Choroid plexus epithelial cell (primary cell): ENCODE measurements around the gene AGXT.

Experiments used
- DNase-seq: peaks from one replicate; pipeline ENCODE4 v3.0.0-alpha.2; 2010; ENCODE audit warnings: low read depth
- H3K4me3 ChIP-seq: 2 replicates; pipeline ENCODE4 v1.5.1; 2011; ENCODE audit warnings: low read depth, mild to moderate bottlenecking, control low read depth, low read length, moderate library complexity
- CTCF ChIP-seq: conservative IDR thresholded peaks from 2 replicates; pipeline ENCODE4 v1.5.1; 2011; ENCODE audit warnings: low read depth, mild to moderate bottlenecking, control low read depth, inconsistent platforms, low read length, moderate library complexity

AGXT gene

GRCh38 chr2:240868286-240869108 lies at the start of gene AGXT:
Gene AGXT, plus strand, starts transcription at chr2:240868824. Its CDS starts 42 bp downstream, at chr2:240868866.
- peak; percentile 71 for DNase-seq
- no peak within 1 kb of the TSS for H3K4me3 ChIP-seq
- no peak for TF ChIP-seq CTCF

DNA sequence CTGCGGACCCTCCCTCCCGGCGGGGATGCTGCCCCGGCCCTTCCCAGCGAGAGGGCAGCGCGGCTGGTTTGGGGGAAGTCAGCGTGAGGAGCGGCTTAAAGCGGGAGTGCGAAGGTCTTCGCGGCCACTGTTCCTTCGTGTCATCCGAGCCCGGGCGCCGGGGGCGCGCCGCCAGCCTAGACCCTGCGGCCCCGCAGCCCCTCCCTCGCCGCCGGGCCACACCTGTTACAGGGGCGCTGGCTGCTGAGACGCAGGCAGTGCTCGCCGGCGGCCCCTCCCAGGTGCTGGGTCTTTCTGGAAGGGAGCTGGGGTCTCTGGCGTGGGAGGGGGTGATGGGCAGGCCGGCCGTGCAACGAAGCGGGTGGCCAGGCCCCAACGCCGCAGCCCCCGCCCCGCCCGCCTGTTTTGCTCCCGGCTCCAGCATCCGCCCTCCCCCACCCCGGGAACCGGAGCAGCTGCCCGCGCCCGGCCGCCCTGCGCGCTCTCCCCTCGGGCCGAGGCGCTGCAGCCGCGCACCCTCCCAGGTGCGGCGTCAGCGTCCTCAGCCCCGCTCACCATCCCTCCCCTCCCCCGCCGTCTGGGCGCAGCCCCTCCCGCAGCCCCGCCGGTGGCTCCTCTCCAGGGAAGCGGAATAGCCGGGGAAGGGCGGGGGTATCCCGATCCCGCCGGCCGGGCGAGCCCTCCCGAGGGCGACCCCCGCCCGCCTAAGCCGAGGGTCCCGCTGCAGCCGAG lies 49.3 kb upstream of the AGXT start:
- no peak for TF ChIP-seq CTCF
- DNase-seq = no peak
- no peak overlapping the region for H3K4me3 ChIP-seq

GRCh38 chr2:240819858-240820606 lies 48.6 kb upstream of the AGXT start, which contains the start of gene KIF1A:
Gene KIF1A, minus strand, starts transcription at chr2:240820219. Its CDS starts 22,467 bp downstream, at chr2:240797752.
- no peak for TF ChIP-seq CTCF
- H3K4me3 ChIP-seq = no peak within 1 kb of the TSS
- DNase-seq = no peak

DNA sequence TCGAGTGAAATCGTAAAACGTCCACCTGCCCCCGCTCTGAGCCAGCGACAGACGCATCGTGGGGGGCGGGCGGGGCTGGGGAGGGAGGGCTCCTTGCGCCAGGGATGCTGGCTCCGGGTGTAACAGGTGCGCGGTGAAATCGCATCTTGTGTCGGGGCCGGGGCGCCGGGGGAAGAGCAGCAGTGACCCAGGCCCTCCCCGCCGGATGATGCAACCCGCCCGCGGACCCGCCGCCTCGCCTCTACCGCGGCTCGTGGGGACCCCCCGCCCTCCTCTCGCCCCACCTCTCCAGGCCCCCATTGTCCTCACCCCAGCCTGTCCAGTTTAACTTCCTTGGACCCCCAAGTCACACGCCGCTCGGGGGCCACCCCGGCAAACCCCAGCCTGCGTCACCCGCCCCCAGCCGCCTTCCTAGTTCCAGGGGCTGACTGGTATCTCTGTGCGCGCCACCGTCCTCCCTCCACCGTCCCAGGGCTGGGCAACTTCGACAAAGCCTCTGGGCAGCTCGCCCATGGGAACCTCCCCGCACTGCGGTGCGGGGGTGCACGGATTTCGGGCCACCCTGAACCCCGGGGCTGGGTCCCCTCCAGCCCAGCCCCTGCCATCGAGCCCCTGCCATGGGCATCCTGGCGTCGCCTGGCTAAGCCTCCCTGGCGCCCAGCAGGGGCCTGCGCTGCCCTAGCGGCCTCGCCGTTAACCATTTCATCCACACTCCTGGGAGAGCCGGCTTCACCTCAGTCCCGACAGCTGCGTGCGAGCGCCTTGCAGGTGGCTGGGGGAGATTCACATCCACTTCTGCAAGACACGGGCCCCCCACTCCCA lies 47.8 kb upstream of the AGXT start:
- no peak for TF ChIP-seq CTCF
- no peak overlapping the region for H3K4me3 ChIP-seq
- no peak for DNase-seq

DNA sequence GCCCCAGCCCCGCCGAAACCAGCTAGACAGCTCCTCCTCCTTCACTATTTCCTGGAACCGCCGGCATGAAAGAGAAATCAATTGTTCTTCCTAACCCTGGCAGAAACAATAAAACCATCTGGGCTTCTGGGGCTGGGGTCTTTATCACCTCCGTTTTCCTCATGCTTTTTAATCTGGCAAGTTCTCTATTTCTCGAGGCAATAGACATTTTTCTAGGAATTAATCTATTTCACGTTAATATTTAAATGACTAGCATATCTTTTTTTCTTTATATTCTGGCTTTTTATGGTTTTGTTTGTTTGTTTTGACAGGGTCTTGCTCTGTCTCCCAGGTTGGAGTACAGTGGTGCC lies 47.2 kb upstream of the AGXT start:
- TF ChIP-seq CTCF = no peak
- no peak for DNase-seq
- H3K4me3 ChIP-seq = no peak overlapping the region

GRCh38 chr2:240822280-240822847 lies 46.3 kb upstream of the AGXT start:
- no peak for DNase-seq
- H3K4me3 ChIP-seq = no peak overlapping the region
- TF ChIP-seq CTCF = no peak
